ENCODE data around the gene PDE1A.

DNA sequence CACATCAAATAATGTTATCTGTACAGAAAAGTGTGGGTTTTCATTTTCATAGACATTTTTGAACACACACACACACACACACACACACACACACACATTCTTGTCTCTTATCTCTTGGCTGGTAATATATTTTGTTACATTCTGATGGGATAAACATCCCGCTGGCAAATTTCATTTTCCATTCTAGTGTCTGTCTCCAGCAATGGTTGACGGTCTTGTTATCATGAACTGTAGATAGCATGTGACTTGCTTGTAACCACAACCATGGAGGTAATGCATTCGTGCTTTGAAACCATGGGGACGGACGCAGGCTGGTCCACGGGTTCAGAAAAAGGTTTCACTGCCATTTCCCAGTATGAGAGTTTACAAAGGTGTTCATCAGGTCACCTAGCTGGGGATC is 284.8 kb downstream of the PDE1A start:
- TF ChIP-seq, protein P1, sequence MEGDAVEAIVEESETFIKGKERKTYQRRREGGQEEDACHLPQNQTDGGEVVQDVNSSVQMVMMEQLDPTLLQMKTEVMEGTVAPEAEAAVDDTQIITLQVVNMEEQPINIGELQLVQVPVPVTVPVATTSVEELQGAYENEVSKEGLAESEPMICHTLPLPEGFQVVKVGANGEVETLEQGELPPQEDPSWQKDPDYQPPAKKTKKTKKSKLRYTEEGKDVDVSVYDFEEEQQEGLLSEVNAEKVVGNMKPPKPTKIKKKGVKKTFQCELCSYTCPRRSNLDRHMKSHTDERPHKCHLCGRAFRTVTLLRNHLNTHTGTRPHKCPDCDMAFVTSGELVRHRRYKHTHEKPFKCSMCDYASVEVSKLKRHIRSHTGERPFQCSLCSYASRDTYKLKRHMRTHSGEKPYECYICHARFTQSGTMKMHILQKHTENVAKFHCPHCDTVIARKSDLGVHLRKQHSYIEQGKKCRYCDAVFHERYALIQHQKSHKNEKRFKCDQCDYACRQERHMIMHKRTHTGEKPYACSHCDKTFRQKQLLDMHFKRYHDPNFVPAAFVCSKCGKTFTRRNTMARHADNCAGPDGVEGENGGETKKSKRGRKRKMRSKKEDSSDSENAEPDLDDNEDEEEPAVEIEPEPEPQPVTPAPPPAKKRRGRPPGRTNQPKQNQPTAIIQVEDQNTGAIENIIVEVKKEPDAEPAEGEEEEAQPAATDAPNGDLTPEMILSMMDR (conservative IDR thresholded peaks at IDR 0.05; ENCODE audit: low read length) = no peak
- TF ChIP-seq EZH2phosphoT487 (IDR thresholded peaks at IDR 0.05; ENCODE audit: borderline replicate concordance) = no peak

Measured in Loucy (cell line).